CD4-positive, alpha-beta T cell treated with Interleukin-4 for 1 hour (primary cell): ENCODE measurements around the gene KSR1.
"Not testable (repeated sequence)": the region's sequence is repeated elsewhere in the genome, so short reads cannot be mapped to it uniquely, and the experiment has no call there.

Experiments
- DNase-seq, 2 donors: peaks; one replicate each; pipeline ENCODE4 v3.0.0-alpha.2; 2020 to 2022

KSR1 gene

DNA sequence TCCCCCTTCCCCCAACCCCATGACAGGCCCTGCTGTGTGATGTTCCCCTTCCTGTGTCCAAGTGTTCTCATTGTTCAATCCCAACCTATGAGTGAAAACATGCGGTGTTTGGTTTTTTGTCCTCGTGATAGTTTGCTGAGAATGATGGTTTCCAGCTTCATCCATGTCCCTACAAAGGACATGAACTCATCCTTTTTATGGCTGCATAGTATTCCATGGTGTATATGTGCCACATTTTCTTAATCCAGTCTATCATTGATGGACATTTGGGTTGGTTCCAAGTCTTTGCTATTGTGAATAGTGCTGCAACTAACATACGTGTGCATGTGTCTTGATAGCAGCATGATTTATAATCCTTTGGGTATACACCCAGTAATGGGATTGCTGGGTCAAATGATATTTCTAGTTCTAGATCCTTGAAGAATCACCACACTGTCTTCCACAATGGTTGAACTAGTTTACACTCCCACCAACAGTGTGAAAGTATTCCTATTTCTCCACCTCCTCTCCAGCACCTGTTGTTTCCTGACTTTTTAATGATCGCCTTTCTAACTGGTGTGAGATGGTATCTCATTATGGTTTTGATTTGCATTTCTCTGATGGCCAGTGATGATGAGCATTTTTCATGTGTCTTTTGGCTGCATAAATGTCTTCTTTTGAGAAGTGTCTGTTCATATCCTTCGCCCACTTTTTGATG, 28.9 kb upstream of the KSR1 start:
- not testable (repeated sequence) for DNase-seq

DNA sequence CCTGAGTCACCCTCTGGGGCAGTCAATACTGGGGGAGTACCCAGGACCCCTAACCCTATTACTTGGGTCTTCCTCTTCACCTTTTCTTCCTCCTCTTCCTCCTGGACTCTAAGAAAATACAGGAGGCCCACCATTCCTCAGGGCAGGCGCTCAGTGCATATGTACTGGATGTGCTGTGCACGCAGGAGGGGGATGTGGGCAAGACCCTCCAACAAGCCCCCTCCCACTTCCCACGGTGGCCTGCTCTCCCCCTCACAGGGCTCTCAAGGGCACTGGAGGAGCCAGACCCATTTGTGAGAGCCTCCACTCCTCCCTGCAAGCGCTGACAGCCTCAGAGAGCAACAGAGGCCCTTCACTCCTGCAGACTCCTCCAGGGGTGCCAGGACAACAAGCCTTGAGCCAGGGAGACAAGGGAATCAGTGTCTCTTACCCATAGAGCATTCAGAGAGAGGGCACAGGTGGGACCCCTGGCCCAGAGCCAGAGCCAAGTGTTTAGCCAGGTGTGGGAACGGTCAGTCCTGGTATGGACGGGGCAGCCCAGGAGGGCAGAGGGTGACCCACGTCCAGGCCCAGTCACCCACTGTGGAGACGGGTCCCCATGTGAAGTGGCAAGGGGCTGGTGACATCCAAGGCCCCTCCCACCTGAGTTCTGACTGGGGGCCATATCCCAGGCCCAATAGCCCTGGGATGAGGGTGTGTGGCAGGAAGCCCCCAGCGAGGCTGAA, 27.3 kb upstream of the KSR1 start:
- DNase-seq, result no peak

DNA sequence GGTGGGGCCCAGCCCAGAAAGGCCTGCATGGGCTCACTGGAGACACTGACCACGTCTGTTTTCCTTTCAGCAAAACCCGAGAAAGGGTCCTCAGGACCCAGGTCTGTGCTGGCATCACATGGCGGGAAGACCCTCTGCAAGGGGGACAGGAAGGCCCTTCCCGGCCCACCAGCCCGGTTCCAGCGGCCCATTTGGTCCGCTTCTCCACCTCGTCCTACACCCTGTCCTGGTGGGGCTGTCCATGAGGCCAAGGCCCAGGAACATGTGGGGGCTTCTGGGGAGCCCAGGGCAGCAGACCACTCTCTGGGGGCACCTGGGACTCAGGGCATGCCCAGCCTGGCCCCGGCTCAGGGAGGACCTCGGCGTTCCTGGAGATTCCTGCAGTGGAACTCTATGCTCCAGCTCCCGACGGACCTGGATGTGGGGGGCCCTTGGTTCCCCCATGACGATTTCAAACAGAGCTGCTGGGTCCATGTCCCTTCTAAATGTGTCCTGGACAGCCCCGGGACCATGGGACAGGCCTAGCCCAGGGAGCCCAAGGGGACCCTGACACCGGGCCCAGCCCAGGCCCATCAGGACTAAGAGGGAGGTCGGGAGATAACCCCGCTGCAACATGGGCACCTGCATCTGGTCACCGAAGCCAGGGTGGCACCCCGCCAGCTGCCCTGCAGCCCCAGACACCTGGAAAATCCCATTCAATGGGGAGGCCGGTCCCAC, 26.4 kb upstream of the KSR1 start:
- DNase-seq, result no peak

DNA sequence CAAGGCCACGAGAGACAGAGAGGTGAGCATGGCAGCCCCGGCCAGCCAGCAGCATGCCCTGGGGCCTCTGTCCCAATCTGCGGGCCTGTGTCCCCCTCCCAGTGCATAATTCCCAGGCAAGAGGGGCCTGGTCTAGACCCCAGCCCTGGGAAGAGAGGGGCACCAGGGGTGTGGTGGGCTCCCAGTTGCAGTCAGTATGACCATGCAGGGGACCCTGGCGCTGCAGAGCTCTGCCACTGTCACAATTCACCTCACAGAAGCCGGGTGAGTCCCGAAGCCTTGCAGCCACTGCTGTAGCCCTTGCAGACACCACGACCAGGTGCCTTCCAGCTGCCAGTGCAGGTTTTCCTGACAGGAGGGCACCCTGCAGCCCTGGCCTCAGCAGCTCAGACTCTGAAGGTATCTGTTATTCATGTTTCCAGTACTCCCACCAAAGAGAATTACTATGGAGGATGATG, 25.8 kb upstream of the KSR1 start:
- DNase-seq, result no peak

DNA sequence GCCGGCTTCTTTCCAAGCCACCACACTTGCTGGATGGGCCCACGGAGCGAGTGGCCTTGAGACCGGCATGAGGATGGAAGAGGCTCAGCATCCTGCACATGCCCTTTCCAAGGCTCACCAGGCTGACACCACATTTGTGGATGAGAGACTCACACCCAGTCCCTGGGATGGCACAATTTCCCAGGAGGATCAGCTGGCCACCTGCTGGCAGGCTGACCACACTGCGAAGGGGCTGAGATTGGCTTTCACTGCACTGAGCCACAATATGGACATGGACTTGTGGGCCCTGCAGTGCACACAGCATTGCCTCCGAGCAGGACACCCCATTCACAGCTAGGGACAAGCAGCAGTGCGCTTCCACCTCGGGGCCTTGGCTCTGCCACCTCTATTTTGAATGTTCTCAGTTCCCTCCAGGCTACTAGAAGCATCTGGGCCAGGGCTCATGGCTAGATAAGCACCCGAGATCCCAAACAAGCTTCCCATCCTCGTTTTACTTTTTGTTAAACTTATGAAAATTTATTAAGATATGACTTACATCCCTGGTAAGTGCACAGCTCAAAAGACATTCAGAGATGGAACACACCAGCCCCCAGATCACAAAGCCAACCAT, 25.3 kb upstream of the KSR1 start:
- DNase-seq, result peak in 1 of 2 donors; percentile 16

DNA sequence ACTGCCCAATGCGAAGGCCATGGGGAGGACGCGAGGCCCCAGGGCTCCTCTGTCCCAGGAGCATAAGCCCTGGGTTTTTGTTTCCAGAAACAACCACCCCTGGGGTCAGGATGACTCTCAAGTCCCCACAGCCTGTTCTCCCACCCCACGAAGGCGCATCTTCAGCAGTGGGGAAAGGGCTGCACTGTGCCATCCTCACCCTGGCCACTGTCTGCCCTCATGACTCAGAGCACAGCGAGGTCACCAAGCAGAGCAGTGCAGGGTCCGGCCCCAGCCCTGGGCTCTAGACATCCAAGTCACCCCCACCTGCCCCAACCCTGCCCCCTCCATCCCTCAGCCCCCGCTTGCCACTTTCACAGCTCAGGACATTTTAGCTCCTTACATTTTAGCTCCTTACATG, 22.7 kb upstream of the KSR1 start:
- DNase-seq, result no peak

DNA sequence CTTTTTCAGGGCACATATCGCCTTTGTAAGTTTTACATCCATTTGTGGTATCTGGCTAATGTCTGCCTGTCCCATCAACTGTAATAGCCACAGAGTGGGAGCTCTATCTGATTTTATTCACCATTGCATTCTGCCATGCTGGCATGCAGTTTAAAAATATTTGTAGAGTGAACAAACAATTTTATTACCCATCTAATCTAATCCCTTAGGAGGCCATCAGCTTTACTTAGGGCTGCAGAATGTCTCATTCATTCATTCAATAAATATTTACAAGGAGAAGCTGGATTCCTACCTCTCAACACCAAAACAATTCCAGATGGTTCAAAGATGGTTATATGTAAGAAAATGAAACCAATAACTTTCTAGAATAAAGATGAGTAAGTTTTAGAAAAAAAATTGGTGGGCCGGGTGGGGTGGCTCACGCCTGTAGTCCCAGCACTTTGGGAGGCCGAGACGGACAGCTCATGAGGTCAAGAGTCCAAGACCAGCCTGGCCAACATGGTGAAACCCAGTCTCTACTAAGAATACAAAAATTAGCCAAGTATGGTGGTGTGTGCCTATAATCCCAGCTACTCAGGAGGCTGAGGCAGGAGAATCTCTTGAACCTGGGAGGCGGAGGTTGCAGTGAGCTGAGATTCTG, 20.7 kb upstream of the KSR1 start:
- DNase-seq, result not testable (repeated sequence)

DNA sequence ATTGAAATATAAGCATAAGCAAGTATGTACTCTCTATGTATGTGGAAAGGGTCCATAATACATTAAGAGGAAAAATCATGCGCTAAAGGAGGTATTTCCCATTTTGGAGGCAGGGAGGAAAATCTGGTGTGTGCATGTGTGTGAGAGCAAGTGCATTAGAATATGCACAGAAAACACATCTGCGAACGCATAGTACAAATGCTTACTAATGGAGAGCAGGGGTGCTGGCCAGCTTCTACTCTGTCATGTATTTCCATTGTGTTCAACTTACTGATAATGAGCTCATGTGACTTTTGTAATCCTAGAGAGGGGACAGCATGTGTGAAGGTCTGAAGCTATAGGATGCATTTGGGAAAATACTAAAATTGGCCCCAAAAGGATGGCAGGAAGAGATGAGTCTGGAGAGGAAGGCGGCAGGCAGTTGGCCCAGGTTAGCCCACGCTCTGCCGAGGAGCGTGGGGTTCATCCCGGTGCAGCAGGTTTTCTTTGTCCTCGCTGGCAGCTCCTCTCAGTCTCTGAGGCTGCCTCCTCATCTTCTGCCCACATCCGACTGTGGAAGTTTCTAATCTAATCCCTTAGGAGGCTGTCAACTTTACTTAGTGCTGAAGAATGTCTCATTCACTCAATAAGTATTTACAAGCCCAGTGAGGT, 17.8 kb upstream of the KSR1 start:
- no peak for DNase-seq

DNA sequence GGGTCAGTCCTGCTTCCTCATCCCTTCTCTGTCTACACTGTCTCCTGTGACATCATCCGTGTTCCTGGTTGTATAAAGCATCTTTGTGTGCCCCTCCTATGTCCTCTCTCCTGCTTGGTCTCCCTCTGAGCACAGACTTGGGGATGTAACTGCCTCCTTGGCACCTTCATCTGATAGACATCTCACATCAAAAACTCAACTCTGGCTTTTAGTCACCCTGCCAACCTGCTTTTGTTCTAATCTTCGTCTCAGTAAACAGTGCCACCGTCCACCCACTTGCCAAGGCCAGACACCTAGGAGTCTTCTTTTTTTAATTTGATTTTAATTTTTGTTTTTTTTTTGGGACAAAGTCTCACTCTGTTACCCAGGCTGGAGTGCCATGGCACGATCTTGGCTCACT, 16.9 kb upstream of the KSR1 start:
- no peak for DNase-seq

DNA sequence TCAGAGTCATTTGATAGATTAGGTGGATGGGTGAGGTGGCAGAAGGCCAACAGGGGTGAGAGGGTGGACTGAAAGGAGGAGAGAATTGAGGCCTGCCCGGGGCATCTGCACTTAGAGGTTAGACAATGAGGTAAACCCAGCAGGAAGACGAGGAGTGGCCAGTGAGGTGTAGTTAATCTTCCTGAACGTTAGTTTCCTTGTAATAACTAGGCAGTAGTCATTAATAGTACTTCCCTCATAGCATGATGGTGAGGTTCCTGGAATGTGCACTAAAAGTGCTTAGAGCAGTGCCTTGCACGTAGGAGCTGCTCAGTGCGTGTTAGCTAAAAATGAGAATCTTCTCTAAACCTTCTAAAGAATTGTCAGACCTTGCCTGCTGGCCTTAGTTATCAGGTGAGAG, 13.5 kb upstream of the KSR1 start:
- no peak for DNase-seq

DNA sequence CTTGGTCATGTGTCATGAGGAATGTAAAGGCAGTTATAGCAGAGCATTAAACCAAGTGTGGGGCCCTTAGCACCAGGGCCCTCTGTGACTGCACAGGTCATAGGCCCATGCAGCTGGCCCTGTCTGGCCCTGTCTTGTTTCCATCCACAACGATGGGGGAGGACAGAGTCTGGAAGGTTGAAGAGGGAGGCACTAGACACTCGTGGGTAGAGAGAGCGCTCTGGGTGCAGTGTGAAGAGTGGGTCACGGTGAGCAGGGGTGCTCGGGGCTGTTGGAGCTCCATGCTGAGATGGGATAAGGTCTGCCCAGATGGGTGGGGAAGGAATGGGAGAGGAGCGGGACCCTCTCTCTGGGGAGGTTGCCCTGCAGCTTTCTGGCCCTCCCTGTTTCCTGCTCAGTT, 12.8 kb upstream of the KSR1 start:
- no peak for DNase-seq

DNA sequence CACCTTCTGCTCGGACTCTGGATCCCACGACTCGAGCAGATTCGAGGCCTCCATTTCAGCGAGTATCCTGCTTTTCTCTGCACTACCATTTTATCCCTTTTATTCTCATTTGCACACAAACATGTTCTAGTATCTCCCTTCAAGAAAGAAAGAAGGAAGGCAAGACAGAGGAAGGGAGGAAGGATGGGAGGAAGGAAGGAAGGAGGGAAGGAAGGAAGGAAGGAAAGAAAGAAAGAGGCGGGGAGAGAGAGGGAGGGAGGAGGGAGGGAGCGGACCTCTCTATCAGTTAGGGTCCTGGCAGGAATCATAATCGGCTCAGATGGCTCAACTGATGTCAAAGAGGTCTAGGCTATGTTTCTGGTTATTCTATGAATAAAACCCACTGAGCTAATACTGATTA, 10.3 kb upstream of the KSR1 start:
- no peak for DNase-seq

DNA sequence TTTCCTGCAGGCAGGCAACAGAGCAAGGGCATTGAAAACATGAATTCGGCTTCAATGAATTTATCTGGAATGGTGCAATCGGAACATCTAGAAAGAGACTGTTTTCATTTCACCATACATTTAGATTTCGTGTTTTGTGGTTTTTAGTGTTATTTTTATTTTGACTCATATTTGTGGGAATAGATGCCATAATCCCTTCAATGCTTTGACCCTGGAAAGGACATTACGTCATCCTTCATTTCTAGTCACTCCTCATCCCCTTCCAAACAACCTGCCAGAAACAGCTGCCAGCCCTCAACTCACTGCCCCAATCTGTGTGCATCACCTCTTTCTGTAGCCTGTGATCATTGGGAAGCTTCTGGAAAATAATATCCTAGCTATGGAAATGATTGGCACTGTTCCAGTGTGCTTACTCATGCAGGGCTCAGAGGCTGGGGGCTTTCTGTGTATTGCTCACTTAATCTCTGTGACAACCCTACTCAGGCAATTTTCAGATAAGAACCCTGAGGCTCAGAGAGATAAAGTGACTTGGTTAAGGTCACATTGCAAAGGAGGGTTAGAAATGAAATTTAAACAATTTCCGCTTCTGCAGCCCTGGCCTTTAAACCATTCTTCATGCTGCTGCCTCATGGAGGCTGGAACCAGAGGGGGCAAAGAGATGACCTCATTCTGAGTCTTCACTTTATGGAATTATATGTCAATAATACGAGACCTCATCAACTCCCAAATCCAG, 9.5 kb upstream of the KSR1 start:
- DNase-seq, result no peak

DNA sequence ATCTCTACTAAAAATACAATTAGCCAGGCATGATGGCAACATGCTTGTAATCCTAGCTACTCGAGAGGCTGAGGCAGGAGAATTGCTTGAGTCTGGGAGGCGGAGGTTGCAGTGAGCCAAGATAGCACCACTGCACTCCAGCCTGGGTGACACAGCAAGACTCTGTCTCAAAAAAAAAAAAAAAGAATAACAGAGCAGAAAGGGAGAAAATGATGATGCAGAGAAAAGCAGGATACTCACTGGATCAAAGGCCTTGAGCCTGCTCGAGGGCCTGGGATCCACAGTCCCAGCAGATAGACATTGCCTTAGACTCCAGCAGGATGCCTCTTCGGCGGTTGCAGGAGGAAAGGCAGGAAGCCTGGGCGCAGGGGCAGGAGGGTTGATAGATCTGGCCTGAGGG, 7.7 kb upstream of the KSR1 start:
- DNase-seq, result not testable (repeated sequence)

DNA sequence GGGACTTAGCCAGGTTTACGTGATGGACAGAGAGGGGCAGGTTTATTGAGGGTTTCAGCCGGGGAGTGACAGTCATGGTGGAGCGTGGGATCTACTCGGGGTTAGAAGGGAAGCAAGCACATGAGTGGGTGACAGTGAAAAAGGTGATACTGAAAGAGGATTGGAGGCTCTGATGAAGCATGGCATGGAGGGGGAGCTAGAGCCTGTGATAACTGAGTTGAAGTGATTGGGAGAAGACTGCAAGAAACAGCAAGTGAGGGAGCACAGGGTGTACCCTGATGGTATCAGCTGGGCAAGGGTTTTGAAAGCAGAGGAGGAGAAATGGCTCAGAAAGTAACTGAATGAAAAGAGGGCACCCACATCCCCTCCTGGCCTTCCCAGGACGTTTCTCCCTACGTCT, 6.7 kb upstream of the KSR1 start:
- DNase-seq, result no peak

DNA sequence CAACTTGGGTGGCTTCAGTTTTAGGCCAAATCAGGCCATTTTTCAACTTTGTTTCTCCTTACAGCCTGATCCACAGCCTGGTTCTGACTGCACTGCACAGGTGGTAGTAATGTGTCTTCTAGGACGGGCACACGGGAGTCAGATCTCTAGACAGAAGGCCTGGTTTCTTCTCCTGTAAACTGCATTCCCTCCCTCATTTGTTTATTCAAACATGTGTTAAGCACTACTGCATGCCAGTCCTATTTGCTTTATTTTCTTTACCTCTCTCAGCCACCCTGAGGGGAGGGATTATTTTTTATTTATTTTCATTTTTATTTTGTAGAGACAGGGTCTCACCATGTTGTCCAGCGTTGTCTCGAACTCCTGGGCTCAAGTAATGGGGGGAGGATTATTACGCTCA, 6.3 kb upstream of the KSR1 start:
- DNase-seq, result no peak

DNA sequence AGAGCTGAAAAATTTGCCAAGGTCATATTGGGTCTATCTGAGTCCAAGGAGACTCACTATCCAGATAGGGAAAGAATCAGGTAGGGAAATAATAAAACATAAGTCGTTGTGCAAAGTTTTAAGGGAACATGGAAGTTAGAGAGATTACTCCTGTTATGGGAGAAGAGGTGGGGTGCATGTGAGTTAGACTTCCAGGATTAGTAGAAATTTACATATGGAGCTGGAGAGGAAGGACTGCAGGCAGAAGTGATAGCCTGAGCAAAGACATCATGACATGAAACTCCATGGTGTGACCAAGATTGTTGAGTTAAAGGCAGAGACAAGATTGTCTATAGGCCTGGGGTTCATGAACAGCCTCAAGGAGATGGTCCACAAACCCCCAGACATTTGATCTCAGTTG, 5.8 kb upstream of the KSR1 start:
- DNase-seq, result no peak

DNA sequence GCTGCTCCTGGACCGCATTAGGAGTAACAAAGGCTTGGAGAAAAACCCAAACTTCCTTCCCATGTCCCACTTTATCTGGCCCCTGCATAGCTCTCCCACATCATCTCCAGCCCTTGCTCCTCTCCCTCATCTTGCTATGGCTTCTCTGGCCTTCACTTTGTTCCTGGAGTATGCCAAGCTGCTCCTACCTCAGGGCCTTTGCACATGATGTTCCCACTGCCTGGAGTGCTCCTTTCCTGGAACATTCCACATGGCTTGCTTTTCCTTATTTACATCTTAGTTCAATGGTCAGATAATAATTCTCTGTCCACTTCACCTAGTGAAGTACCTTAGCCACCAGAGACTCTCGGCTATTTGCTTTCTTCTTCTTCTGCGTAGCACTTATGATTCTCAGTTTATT, 4.3 kb upstream of the KSR1 start:
- DNase-seq, result no peak

DNA sequence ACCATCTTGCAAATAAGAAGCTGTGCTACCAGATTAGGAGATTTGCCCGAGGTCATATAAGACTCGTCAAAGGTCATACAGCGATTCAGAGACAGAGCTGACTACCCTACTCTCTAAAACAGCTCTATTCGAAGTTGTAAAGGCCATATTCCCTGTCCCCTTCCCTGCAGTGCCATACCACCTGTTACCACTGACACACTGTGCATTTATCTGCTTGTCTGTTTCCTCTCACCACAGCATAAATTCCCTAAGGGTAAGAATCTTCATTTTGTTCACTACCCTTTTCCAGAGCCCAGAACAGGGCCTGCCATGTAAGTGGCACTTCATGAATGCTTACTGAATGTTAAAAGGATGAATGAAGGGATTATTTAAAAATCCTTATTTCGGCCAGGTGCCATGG, 3.4 kb upstream of the KSR1 start:
- DNase-seq, result no peak

DNA sequence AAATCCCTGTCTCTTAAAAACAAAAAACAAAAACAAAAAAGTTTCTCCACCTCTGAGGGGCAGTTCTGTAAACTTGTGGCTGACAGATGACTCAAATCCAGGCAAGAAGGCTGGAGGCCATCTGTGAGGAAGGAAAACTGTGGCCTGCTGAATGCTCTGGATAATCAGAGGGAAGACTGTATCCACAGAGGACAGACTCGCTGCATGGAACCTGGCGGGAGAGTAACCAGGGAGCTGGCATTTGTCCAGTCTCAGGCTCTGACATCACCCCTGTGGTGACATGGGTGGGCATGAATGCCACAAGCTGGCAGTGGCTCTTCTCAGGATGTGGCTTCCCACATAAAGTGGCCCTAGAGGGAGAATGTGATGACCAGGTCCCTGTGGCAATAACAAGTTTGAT, 2.8 kb upstream of the KSR1 start:
- DNase-seq, result no peak

DNA sequence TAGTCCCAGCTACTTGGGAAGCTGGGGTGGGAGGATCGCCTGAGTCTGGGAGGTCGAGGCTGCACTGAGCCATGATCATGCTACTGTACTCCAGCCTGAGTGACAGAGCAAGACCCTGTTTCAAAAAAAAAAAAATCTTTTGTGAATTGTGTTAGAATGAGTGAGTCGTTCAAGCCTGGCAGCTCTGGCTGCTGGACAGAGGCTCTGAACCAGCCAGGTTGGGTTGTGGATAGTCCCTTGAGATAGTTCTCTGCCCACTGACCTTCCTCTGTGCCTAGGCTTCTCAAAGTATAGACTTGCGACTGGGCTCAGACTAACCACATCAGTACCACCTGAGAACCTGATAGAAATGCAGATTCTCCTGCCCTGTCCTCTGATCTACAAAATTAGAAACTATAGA, 2.2 kb upstream of the KSR1 start:
- DNase-seq, result no peak
